PC-9 (cell line): ENCODE data around the gene RBBP4. TPM values are rescaled to one million over a fixed set of nuclear protein-coding genes. Genes with fewer than 3 reads are reported as not detected.
"Not testable (repeated sequence)": the region's sequence is repeated elsewhere in the genome, so short reads cannot be mapped to it uniquely, and the experiment has no call there.

Experiments
- BruUV-seq: library from RNA; stranded (reverse); fragments of 400-500 nt; replicated peaks from 2 replicates; lab custom pipeline; 2021; lab: Mats Ljungman, UMichigan
- CTCF ChIA-PET: fragments of 300-600 bp; sonication (Branson Sonifier 250); formaldehyde crosslinking; loops from one replicate; lab custom pipeline; 2022; ENCODE audit warnings: antibody characterized with exemption; lab: Charles Lee
- POLR2A ChIA-PET: fragments of 300-600 bp; sonication (Branson Sonifier 250); formaldehyde crosslinking; loops from one replicate; lab custom pipeline; 2022; ENCODE audit warnings: antibody characterized with exemption; ENCODE audit not compliant: unreplicated experiment; lab: Charles Lee
- DNase-seq, 2 experiments: peaks; one replicate each; pipeline versions ENCODE4 v3.0.0 to v3.0.0-alpha.2; 2015 to 2022; ENCODE audit warnings: mixed read lengths in 1 of 2
- H2AFZ ChIP-seq: fragments of 200-600 bp; sonication (generic); 2 replicates; pipeline ENCODE4 v1.8.1; 2017; ENCODE audit warnings: antibody characterized with exemption
- H3F3A ChIP-seq: fragments of 200-600 bp; sonication (generic); 2 replicates; pipeline ENCODE4 v1.8.1; 2017; ENCODE audit warnings: antibody characterized with exemption, mild to moderate bottlenecking, low read depth; ENCODE audit not compliant: insufficient read depth
- H3K27ac ChIP-seq: fragments of 200-600 bp; sonication (generic); 2 replicates; pipeline ENCODE4 v1.6.1; 2016; ENCODE audit warnings: mixed run types
- H3K27me3 ChIP-seq: fragments of 200-600 bp; sonication (generic); 2 replicates; pipeline ENCODE4 v1.6.1; 2016; ENCODE audit warnings: low read depth, mixed run types; ENCODE audit not compliant: insufficient read depth
- H3K36me3 ChIP-seq: fragments of 200-600 bp; sonication (generic); 2 replicates; pipeline ENCODE4 v1.6.1; 2016; ENCODE audit warnings: low read depth, mixed run types
- H3K4me1 ChIP-seq: fragments of 200-600 bp; sonication (generic); replicated peaks from 2 replicates; pipeline ENCODE4 v1.6.1; 2016; ENCODE audit warnings: mixed run types; ENCODE audit not compliant: insufficient read depth
- H3K4me2 ChIP-seq: fragments of 200-600 bp; sonication (generic); 2 replicates; pipeline ENCODE4 v1.6.1; 2017; ENCODE audit warnings: mixed run types
- H3K4me3 ChIP-seq: fragments of 200-600 bp; sonication (generic); 2 replicates; pipeline ENCODE4 v1.6.1; 2016; ENCODE audit warnings: mixed run types
- H3K79me2 ChIP-seq: fragments of 200-600 bp; sonication (generic); 2 replicates; pipeline ENCODE4 v1.6.1; 2017; ENCODE audit warnings: low read depth, mixed run types
- H3K9me2 ChIP-seq: fragments of 200-600 bp; sonication (generic); 2 replicates; pipeline ENCODE4 v1.8.1; 2017; ENCODE audit warnings: mild to moderate bottlenecking; ENCODE audit not compliant: insufficient read depth
- H3K9me3 ChIP-seq: fragments of 200-600 bp; sonication (generic); 2 replicates; pipeline ENCODE4 v1.8.1; 2016; ENCODE audit warnings: low read depth; ENCODE audit not compliant: insufficient read depth
- H4K20me1 ChIP-seq: fragments of 200-600 bp; sonication (generic); 2 replicates; pipeline ENCODE4 v1.8.1; 2017; ENCODE audit not compliant: insufficient read depth
- CTCF ChIP-seq: fragments of 200-600 bp; sonication (generic); conservative IDR thresholded peaks from 2 replicates; pipeline ENCODE4 v1.6.1; 2017; ENCODE audit warnings: mixed run types, antibody characterized with exemption, mild to moderate bottlenecking, moderate library complexity
- EZH2 ChIP-seq: fragments of 200-600 bp; sonication (generic); IDR thresholded peaks from 2 replicates; pipeline ENCODE4 v1.8.0; 2017; ENCODE audit warnings: antibody characterized with exemption, low read depth
- intact Hi-C: fragments of 100-400 bp; cut with micrococcal nuclease; formaldehyde crosslinking; loops from one replicate; pipeline ENCODE4 v1.10.0; 2022; ENCODE audit not compliant: unreplicated experiment
- total RNA-seq: library from RNA; stranded (reverse); gene quantifications from 2 replicates; pipeline ENCODE4 v1.2.3, GENCODE V29; 2021

RBBP4 gene
- total RNA-seq, 1 experiment from 2014 or later = 206 TPM

GRCh38 chr1:32709075-32709474 is 58.1 kb downstream of the RBBP4 start:
- POLR2A ChIA-PET = no interaction called here
- TF ChIP-seq CTCF (no peak), EZH2 (no peak)
- Histone ChIP-seq H3K79me2 (no peaks in the 10 kb centered on the region), H3K9me3 (no peaks in the 10 kb centered on the region), H3K27me3 (no peaks in the 10 kb centered on the region), H3K9me2 (no peaks in the 10 kb centered on the region), H3K27ac (no peak overlapping the region), H3K4me3 (no peak overlapping the region), H3F3A (peaks cover 2% of the 10 kb centered on the region; the same call in 1 of the 2 replicates), H3K4me2 (no peak overlapping the region), H2AFZ (no peak overlapping the region), H3K4me1 (peaks cover 12% of the 10 kb centered on the region), H4K20me1 (no peaks in the 10 kb centered on the region), H3K36me3 (no peaks in the 10 kb centered on the region)
- CTCF ChIA-PET = interaction anchor here (0.7 kb wide), 1 partner anchor 327 kb away, joined by 3 read pairs; no protein-coding TSS in a partner anchor
- no TSS peak for BruUV-seq
- DNase-seq = no peak
- intact Hi-C loops = no loop called here

GRCh38 chr1:32709476-32709875 is 58.5 kb downstream of the RBBP4 start:
- Histone ChIP-seq H3K27ac (no peak overlapping the region), H3K4me1 (peaks cover 16% of the 10 kb centered on the region), H3K4me2 (no peak overlapping the region), H3K79me2 (no peaks in the 10 kb centered on the region), H3F3A (peaks cover 6% of the 10 kb centered on the region), H3K27me3 (no peaks in the 10 kb centered on the region), H3K9me2 (no peaks in the 10 kb centered on the region), H3K9me3 (no peaks in the 10 kb centered on the region), H2AFZ (no peak overlapping the region), H3K36me3 (no peaks in the 10 kb centered on the region), H4K20me1 (no peaks in the 10 kb centered on the region), H3K4me3 (no peak overlapping the region)
- TF ChIP-seq CTCF (no peak), EZH2 (no peak)
- ChIA-PET CTCF (no interaction called here), POLR2A (no interaction called here)
- no peak for DNase-seq
- intact Hi-C loops = no loop called here
- no TSS peak for BruUV-seq

GRCh38 chr1:32711221-32711620 is 60.2 kb downstream of the RBBP4 start:
- H3K27me3 ChIP-seq, H3K79me2 ChIP-seq, H3K27ac ChIP-seq, H4K20me1 ChIP-seq, POLR2A ChIA-PET, H3K36me3 ChIP-seq, H3K9me2 ChIP-seq, H3K9me3 ChIP-seq, H2AFZ ChIP-seq, BruUV-seq, H3K4me3 ChIP-seq, DNase-seq: not testable (repeated sequence)
- intact Hi-C loops = loop anchor here (5.0 to 10.0 kb wide), 2 partner anchors 106 to 374 kb away; partner anchors contain the start of genes AZIN2, S100PBP and YARS1
- Histone ChIP-seq H3K4me1 (peaks cover 28% of the 10 kb centered on the region), H3F3A (peaks cover 23% of the 10 kb centered on the region), H3K4me2 (peak overlapping the region; percentile 67; the same call in 1 of the 2 replicates)
- CTCF ChIA-PET = interaction anchor here (0.8 to 4.6 kb wide), 3 partner anchors 13 to 64 kb away, joined by 3 to 20 read pairs (median 8); no protein-coding TSS in a partner anchor
